Endothelial cell (in vitro differentiated cells): ENCODE measurements around the gene CTSA. TPM values are rescaled to one million over a fixed set of nuclear protein-coding genes. Genes with fewer than 3 reads are reported as not detected.

ENCODE experiments used
- DNase-seq: peaks from one replicate; pipeline ENCODE4 v3.0.0; 2021; ENCODE audit warnings: low spot score
- H3K27ac Mint-ChIP-seq: one replicate; pipeline ENCODE4 v1.8.0; 2021; ENCODE audit warnings: mixed read lengths, inconsistent platforms; ENCODE audit not compliant: unreplicated experiment
- H3K27me3 Mint-ChIP-seq: one replicate; pipeline ENCODE4 v1.8.0; 2021; ENCODE audit warnings: mild to moderate bottlenecking, moderate library complexity, mixed read lengths, inconsistent platforms; ENCODE audit not compliant: unreplicated experiment
- H3K36me3 Mint-ChIP-seq: one replicate; pipeline ENCODE4 v1.8.0; 2021; ENCODE audit warnings: mild to moderate bottlenecking, low read depth, mixed read lengths, inconsistent platforms; ENCODE audit not compliant: unreplicated experiment
- H3K4me1 Mint-ChIP-seq: one replicate; pipeline ENCODE4 v1.8.0; 2021; ENCODE audit warnings: mild to moderate bottlenecking, mixed read lengths, inconsistent platforms; ENCODE audit not compliant: unreplicated experiment
- H3K4me3 Mint-ChIP-seq: one replicate; pipeline ENCODE4 v1.8.0; 2021; ENCODE audit warnings: mild to moderate bottlenecking, mixed read lengths, inconsistent platforms; ENCODE audit not compliant: unreplicated experiment
- H3K9me3 Mint-ChIP-seq: one replicate; pipeline ENCODE4 v1.8.0; 2021; ENCODE audit warnings: mixed read lengths, inconsistent platforms; ENCODE audit not compliant: unreplicated experiment
- CTCF ChIP-seq: fragments of 200-600 bp; sonication (generic); IDR thresholded peaks from one replicate; pipeline ENCODE4 v1.5.0; 2021; ENCODE audit warnings: antibody characterized with exemption; ENCODE audit not compliant: unreplicated experiment
- total RNA-seq: library from RNA; stranded (reverse); fragmentation: NEBNext Ultra II Directional; extraction: Animal tissue kit (Norgen Biotek cat#: 25700); gene quantifications from one replicate; pipeline ENCODE4 v1.2.1, GENCODE V29; 2021; ENCODE audit not compliant: unreplicated experiment

CTSA gene
- total RNA-seq, 1 donor from 2014 or later: 62.7 TPM

- H3K4me1 Mint-ChIP-seq: no peaks in the 10 kb centered on the region
- no peaks in the 10 kb centered on the region for H3K9me3 Mint-ChIP-seq
- TF ChIP-seq CTCF: no peak
- H3K36me3 Mint-ChIP-seq: peaks cover 31% of the 10 kb centered on the region
- H3K27me3 Mint-ChIP-seq: no peaks in the 10 kb centered on the region
- no peak overlapping the region for H3K4me3 Mint-ChIP-seq
- DNase-seq: no peak
- no peak overlapping the region for H3K27ac Mint-ChIP-seq
Measured at GRCh38 chr20:45845452-45845851, 45.7 kb upstream of the CTSA start.

GRCh38 chr20:45848421-45848820 is 42.7 kb upstream of the CTSA start:
- Mint-ChIP-seq H3K4me3 (no peak overlapping the region), H3K27ac (no peak overlapping the region), H3K27me3 (peaks cover 4% of the 10 kb centered on the region), H3K9me3 (no peaks in the 10 kb centered on the region), H3K4me1 (no peaks in the 10 kb centered on the region), H3K36me3 (peaks cover 39% of the 10 kb centered on the region)
- no peak for TF ChIP-seq CTCF
- no peak for DNase-seq

GRCh38 chr20:45848969-45849582 is 42.1 kb upstream of the CTSA start:
- peaks cover 4% of the 10 kb centered on the region for H3K27me3 Mint-ChIP-seq
- H3K27ac Mint-ChIP-seq: no peak overlapping the region
- no peak for DNase-seq
- H3K36me3 Mint-ChIP-seq: peaks cover 37% of the 10 kb centered on the region
- no peaks in the 10 kb centered on the region for H3K9me3 Mint-ChIP-seq
- H3K4me3 Mint-ChIP-seq: no peak overlapping the region
- no peaks in the 10 kb centered on the region for H3K4me1 Mint-ChIP-seq
- no peak for TF ChIP-seq CTCF

GRCh38 chr20:45850238-45850637 is 40.9 kb upstream of the CTSA start:
- Mint-ChIP-seq H3K4me1 (no peaks in the 10 kb centered on the region), H3K27me3 (peaks cover 4% of the 10 kb centered on the region), H3K9me3 (no peaks in the 10 kb centered on the region), H3K36me3 (peaks cover 32% of the 10 kb centered on the region), H3K4me3 (peak overlapping the region; percentile 40), H3K27ac (no peak overlapping the region)
- DNase-seq: no peak
- TF ChIP-seq CTCF: no peak

GRCh38 chr20:45850926-45851325 is 40.2 kb upstream of the CTSA start:
- Mint-ChIP-seq H3K36me3 (peaks cover 32% of the 10 kb centered on the region), H3K4me3 (peak overlapping the region; percentile 40), H3K27me3 (peaks cover 4% of the 10 kb centered on the region), H3K9me3 (no peaks in the 10 kb centered on the region), H3K27ac (no peak overlapping the region), H3K4me1 (peaks cover 3% of the 10 kb centered on the region)
- DNase-seq: no peak
- TF ChIP-seq CTCF: no peak
